PFSK-1 (cell line): Measurements from ENCODE around the gene ANKRD60.

Experiments
- POLR2AphosphoS5 ChIP-seq: IDR thresholded peaks from 2 replicates; pipeline ENCODE4 v1.6.1; 2012; ENCODE audit warnings: low read depth, mild to moderate bottlenecking, control low read depth, low read length, moderate library complexity
- REST ChIP-seq, 2 experiments: IDR thresholded peaks; 2 replicates each; pipeline versions ENCODE4 v1.6.1 to v1.8.0; 2011 to 2012; ENCODE audit warnings: low read depth in 2 of 2, low read length in 2 of 2, control low read depth in 1 of 2, inconsistent platforms in 1 of 2, mild to moderate bottlenecking in 1 of 2, moderate library complexity in 1 of 2; ENCODE audit not compliant: insufficient read depth in 1 of 2
- SIN3A ChIP-seq: IDR thresholded peaks from 2 replicates; pipeline ENCODE4 v1.6.1; 2012; ENCODE audit warnings: mild to moderate bottlenecking, low read length, moderate library complexity, borderline replicate concordance; ENCODE audit not compliant: insufficient read depth

GRCh38 chr20:58188527-58188926 lies 39.9 kb downstream of the ANKRD60 start:
- TF ChIP-seq POLR2AphosphoS5, result no peak
- no peak for TF ChIP-seq REST (IDR thresholded peaks at IDR 0.05; ENCODE audit: insufficient read depth in 1 of 2, low read depth in 2 of 2, low read length in 2 of 2)
- no peak for TF ChIP-seq SIN3A
